GM19238 (cell line): ENCODE results near the gene EIF5B.

Experiments used
- DNase-seq: peaks from one replicate; pipeline ENCODE4 v3.0.0; 2011; ENCODE audit warnings: low spot score; ENCODE audit not compliant: insufficient read length

Gene EIF5B

GRCh38 chr2:99404797-99405669 lies 67.8 kb downstream of the EIF5B start:
- no peak for DNase-seq

GRCh38 chr2:99406137-99406536 lies 68.9 kb downstream of the EIF5B start:
- no peak for DNase-seq

GRCh38 chr2:99410276-99410675 lies 73.1 kb downstream of the EIF5B start:
- no peak for DNase-seq

GRCh38 chr2:99414566-99414965 lies 77.4 kb downstream of the EIF5B start:
- no peak for DNase-seq

- no peak for DNase-seq
Measured at GRCh38 chr2:99417396-99417795, 80.2 kb downstream of the EIF5B start.

- DNase-seq, result no peak
Measured at GRCh38 chr2:99420031-99420430, 82.8 kb downstream of the EIF5B start.

- DNase-seq, result no peak
Measured at GRCh38 chr2:99420751-99421299, 83.6 kb downstream of the EIF5B start.

GRCh38 chr2:99421469-99421868 lies 84.3 kb downstream of the EIF5B start:
- no peak for DNase-seq

GRCh38 chr2:99422599-99422998 lies 85.4 kb downstream of the EIF5B start:
- DNase-seq, result no peak

- DNase-seq, result no peak
Measured at GRCh38 chr2:99424371-99424770, 87.2 kb downstream of the EIF5B start.

GRCh38 chr2:99425022-99425421 lies 87.8 kb downstream of the EIF5B start:
- no peak for DNase-seq

GRCh38 chr2:99430614-99431291 lies 93.6 kb downstream of the EIF5B start:
- DNase-seq, result no peak

- no peak for DNase-seq
Measured at GRCh38 chr2:99431587-99432275, 94.5 kb downstream of the EIF5B start.

- DNase-seq, result no peak
Measured at GRCh38 chr2:99433340-99433739, 96.2 kb downstream of the EIF5B start.

GRCh38 chr2:99436874-99437273 lies 99.7 kb downstream of the EIF5B start:
- no peak for DNase-seq

GRCh38 chr2:99439971-99440505 lies 102.8 kb downstream of the EIF5B start:
- no peak for DNase-seq

GRCh38 chr2:99442837-99443236 lies 105.6 kb downstream of the EIF5B start:
- DNase-seq, result no peak

GRCh38 chr2:99444222-99444621 lies 107.0 kb downstream of the EIF5B start:
- no peak for DNase-seq

- no peak for DNase-seq
Measured at GRCh38 chr2:99445065-99445464, 107.9 kb downstream of the EIF5B start.

- DNase-seq, result no peak
Measured at GRCh38 chr2:99448556-99448955, 111.4 kb downstream of the EIF5B start.

GRCh38 chr2:99450199-99450598 lies 113.0 kb downstream of the EIF5B start:
- DNase-seq, result no peak
